GM12801 (cell line): ENCODE data around the gene BTC.

Experiments
- TF ChIP-seq, protein P1 (sequence below): IDR thresholded peaks from one replicate; pipeline ENCODE4 v1.5.1; 2011; ENCODE audit warnings: control low read depth; ENCODE audit not compliant: insufficient read length; ENCODE audit errors: extremely low read depth

BTC gene

GRCh38 chr4:74733756-74734155 lies 60.6 kb downstream of the BTC start:
- TF ChIP-seq, protein P1, sequence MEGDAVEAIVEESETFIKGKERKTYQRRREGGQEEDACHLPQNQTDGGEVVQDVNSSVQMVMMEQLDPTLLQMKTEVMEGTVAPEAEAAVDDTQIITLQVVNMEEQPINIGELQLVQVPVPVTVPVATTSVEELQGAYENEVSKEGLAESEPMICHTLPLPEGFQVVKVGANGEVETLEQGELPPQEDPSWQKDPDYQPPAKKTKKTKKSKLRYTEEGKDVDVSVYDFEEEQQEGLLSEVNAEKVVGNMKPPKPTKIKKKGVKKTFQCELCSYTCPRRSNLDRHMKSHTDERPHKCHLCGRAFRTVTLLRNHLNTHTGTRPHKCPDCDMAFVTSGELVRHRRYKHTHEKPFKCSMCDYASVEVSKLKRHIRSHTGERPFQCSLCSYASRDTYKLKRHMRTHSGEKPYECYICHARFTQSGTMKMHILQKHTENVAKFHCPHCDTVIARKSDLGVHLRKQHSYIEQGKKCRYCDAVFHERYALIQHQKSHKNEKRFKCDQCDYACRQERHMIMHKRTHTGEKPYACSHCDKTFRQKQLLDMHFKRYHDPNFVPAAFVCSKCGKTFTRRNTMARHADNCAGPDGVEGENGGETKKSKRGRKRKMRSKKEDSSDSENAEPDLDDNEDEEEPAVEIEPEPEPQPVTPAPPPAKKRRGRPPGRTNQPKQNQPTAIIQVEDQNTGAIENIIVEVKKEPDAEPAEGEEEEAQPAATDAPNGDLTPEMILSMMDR: no peak

DNA sequence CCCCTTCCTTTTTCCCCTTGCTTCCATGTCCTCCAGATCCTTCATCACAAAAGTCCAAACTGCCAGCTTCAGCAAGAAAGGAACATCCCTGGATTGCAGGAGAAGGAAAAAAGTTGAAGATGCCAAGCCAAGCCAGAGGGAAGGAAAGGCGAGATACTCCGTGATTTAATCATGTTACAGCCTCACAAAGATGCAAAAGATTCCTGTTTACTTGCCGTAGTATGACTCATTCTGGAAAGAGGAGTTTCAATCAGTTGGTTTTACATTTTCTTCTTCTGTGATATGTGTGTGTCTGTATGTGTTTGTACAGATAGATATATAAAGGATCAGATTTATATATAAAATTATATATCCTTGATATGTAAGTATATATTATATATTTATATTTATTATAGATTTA lies 69.3 kb downstream of the BTC start:
- TF ChIP-seq, protein P1: no peak

DNA sequence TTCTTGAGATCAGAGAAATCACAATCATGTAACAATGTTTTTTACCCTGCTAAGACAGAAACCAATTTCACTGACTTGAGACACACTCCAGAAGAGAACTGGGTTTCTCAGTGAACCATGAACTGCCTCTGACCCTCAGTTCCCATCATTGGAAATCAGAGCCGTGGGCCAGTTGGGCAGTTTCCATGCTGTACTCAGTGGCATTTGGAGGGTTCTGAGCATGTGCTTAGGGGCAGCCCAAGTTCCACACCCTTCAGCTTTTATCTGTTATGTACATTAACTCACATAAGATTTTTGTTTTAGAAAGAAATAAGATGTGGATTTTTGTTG lies 77.9 kb downstream of the BTC start:
- TF ChIP-seq, protein P1: no peak

DNA sequence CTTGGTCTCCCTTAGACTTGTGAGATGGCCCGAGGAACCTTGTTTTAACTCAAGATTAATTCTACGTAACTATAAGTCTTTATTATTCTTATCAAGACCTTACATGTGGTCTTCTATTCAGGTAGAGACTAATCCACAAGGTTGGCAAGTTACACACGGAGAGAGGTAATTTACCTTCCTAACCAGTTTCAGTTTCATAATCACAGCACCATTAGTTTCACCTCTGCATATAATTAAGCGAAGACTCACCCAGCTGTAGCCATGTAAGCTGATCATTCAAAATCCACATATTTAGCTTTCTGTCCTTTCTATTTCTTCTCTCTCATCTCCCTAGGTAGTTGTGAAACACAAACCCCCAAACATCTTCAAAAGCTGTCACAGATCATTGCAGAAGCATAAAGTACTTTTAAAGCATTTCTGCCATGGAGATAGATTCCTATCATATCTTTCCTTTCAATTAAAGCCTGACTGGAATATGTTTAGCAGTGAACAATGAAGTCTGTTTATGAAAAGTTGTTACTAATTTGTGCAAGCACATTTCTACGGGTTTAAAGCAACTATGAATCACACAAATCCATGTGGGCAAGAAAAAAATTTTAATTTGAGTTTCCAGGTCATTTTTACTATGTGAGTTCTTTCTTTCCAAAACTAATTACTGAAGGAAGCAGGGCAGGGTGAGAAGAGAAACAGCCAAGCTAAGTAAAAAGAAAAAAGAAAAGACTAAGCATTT lies 78.5 kb downstream of the BTC start:
- TF ChIP-seq, protein P1: no peak

GRCh38 chr4:74714611-74715130 lies 79.7 kb downstream of the BTC start:
- TF ChIP-seq, protein P1: no peak
